ENCODE data around the gene TMEM258. TPM values are rescaled to one million over a fixed set of nuclear protein-coding genes. Genes with fewer than 3 reads are reported as not detected.

Gene TMEM258
- total and polyA plus RNA-seq, 9 of the 15 experiments (the other 6 are each of a cell fraction or from before 2014, with no cell fraction given), result 97.2 to 856 (median 231) TPM

DNA sequence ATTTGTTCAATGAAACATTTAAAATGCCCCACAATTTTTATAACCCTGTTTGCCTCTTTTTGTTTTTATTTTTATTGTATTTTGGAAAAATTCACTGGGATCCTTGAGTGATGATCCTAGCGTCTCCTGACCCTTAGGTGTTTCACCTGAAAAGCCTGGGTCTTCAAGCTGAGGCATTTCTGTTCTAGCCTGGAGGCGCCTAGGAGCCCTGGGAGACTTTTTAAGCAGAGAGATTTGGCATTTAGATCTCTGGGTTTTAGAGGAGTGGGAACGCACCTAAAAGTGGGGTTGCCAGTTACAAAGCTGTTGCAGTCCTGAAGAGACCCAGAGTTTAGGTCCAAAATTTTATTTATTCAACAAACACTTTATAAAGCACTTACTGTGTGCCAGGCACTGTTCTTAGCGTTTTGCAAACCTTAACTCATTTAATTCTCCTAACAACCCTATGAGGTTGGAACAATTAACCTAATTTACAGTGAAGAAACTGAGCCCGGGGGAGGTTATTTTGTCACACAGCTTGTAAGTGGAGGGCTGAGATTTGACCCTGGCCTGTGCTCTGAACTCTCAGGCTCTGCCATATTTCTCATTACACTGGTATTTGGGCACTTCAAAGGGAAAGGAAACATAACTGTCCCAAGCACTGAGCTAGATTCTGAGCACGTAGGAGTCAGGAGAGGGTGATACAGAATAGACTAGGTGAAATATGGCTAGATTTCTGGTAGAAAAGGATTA, 25.2 kb upstream of the TMEM258 start:
- Histone ChIP-seq H4K20me1 (replicated peaks; ENCODE audit: control insufficient read depth, insufficient read depth, low read length) (no peaks in the 10 kb centered on the region), H3K4me1 (replicated peaks in 1 of 2; ENCODE audit: control insufficient read depth in 2 of 2, insufficient read depth in 2 of 2, low read length in 2 of 2) (peaks cover 35 to 45% of the 10 kb centered on the region in 2 experiments; a peak in 4 of 5 replicates), H3K4me3 (peak overlapping the region; percentile 64), H2AFZ (ENCODE audit: low read depth, low read length) (peak overlapping the region; percentile 66; the same call in 1 of the 2 replicates), H3K79me2 (ENCODE audit: control insufficient read depth, insufficient read depth, low read length) (peaks cover 56% of the 10 kb centered on the region), H3K27ac (ENCODE audit: extremely low read depth, low read depth, low read length) (peak overlapping the region; percentile 98), H3K9ac (ENCODE audit: insufficient read depth in 1 of 2, low read depth in 2 of 2, low read length in 2 of 2) (peak overlapping the region; percentile 98 to 99; a peak in 3 of 4 replicates), H3K27me3 (ENCODE audit: control insufficient read depth in 2 of 2, insufficient read depth in 2 of 2, low read length in 2 of 2) (no peaks in the 10 kb centered on the region; a peak in 1 of 5 replicates), H3K36me3 (ENCODE audit: control insufficient read depth, insufficient read depth, low read length) (peaks cover 26% of the 10 kb centered on the region), H3K9me1 (ENCODE audit: control insufficient read depth, insufficient read depth, low read length) (no peaks in the 10 kb centered on the region), H3K9me3 (replicated peaks; ENCODE audit: control insufficient read depth, insufficient read depth, low read depth, low read length) (no peaks in the 10 kb centered on the region), H3K4me2 (ENCODE audit: insufficient read depth, low read length) (peak overlapping the region; percentile 97)
- CTCF ChIA-PET (ENCODE audit: low intra/inter-chr PET ratio), result interaction anchor here (0.6 to 0.7 kb wide), 2 partner anchors 20 to 53 kb away, joined by 3 read pairs; no protein-coding TSS in a partner anchor
- in situ Hi-C loops (cut with MboI), result no loop called here
- DNase-seq (ENCODE audit: extremely low read depth in 1 of 4, low spot score in 3 of 4) (no peak), ATAC-seq (no peak), FAIRE-seq (no peak)
- WGBS (ENCODE audit: insufficient coverage, low coverage, missing lambda C conversion rate), result 17% methylated on average over 6 of the region's 6 CpGs
- BruUV-seq (replicated peaks), result TSS peak; percentile 54
- POLR2A ChIA-PET, result interaction anchor here (0.6 to 6.8 kb wide), 12 partner anchors 13 to 149 kb away, joined by 3 to 97 read pairs (median 4); partner anchors contain the start of genes FEN1 and TMEM258
- intact Hi-C loops (cut with micrococcal nuclease), result loop anchor here (1.0 kb wide), 1 partner anchor 17 kb away; no protein-coding TSS in a partner anchor
- TF ChIP-seq, protein P1, sequence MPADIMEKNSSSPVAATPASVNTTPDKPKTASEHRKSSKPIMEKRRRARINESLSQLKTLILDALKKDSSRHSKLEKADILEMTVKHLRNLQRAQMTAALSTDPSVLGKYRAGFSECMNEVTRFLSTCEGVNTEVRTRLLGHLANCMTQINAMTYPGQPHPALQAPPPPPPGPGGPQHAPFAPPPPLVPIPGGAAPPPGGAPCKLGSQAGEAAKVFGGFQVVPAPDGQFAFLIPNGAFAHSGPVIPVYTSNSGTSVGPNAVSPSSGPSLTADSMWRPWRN (IDR thresholded peaks at IDR 0.05; ENCODE audit: low read depth), result no peak
- TF ChIP-seq ZNF24 (IDR thresholded peaks at IDR 0.05) (no peak), ZNF146 (CRISPR knock-in tag; IDR thresholded peaks at IDR 0.05; ENCODE audit: unreplicated experiment) (no peak), JUN (IDR thresholded peaks at IDR 0.05; ENCODE audit: borderline replicate concordance, low read depth, low read length) (no peak), JUN (CRISPR knock-in tag; IDR thresholded peaks at IDR 0.05; ENCODE audit: borderline replicate concordance) (no peak), ZNF695 (CRISPR knock-in tag; IDR thresholded peaks at IDR 0.05) (no peak), MCM3 (IDR thresholded peaks at IDR 0.05) (no peak), RCOR1 (IDR thresholded peaks at IDR 0.05; ENCODE audit: borderline replicate concordance in 1 of 2, low read depth in 2 of 2, low read length in 2 of 2) (no peak), ZNF444 (CRISPR knock-in tag; IDR thresholded peaks at IDR 0.05) (no peak), C11orf30 (IDR thresholded peaks at IDR 0.05; ENCODE audit: low read depth) (no peak), ZNF140 (CRISPR knock-in tag; IDR thresholded peaks at IDR 0.05) (no peak)
- TF ChIP-seq, protein P2, sequence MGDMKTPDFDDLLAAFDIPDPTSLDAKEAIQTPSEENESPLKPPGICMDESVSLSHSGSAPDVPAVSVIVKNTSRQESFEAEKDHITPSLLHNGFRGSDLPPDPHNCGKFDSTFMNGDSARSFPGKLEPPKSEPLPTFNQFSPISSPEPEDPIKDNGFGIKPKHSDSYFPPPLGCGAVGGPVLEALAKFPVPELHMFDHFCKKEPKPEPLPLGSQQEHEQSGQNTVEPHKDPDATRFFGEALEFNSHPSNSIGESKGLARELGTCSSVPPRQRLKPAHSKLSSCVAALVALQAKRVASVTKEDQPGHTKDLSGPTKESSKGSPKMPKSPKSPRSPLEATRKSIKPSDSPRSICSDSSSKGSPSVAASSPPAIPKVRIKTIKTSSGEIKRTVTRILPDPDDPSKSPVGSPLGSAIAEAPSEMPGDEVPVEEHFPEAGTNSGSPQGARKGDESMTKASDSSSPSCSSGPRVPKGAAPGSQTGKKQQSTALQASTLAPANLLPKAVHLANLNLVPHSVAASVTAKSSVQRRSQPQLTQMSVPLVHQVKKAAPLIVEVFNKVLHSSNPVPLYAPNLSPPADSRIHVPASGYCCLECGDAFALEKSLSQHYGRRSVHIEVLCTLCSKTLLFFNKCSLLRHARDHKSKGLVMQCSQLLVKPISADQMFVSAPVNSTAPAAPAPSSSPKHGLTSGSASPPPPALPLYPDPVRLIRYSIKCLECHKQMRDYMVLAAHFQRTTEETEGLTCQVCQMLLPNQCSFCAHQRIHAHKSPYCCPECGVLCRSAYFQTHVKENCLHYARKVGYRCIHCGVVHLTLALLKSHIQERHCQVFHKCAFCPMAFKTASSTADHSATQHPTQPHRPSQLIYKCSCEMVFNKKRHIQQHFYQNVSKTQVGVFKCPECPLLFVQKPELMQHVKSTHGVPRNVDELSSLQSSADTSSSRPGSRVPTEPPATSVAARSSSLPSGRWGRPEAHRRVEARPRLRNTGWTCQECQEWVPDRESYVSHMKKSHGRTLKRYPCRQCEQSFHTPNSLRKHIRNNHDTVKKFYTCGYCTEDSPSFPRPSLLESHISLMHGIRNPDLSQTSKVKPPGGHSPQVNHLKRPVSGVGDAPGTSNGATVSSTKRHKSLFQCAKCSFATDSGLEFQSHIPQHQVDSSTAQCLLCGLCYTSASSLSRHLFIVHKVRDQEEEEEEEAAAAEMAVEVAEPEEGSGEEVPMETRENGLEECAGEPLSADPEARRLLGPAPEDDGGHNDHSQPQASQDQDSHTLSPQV (IDR thresholded peaks at IDR 0.05), result peak; percentile 13; the same call in 1 of the 2 replicates
- TF ChIP-seq, protein P3, sequence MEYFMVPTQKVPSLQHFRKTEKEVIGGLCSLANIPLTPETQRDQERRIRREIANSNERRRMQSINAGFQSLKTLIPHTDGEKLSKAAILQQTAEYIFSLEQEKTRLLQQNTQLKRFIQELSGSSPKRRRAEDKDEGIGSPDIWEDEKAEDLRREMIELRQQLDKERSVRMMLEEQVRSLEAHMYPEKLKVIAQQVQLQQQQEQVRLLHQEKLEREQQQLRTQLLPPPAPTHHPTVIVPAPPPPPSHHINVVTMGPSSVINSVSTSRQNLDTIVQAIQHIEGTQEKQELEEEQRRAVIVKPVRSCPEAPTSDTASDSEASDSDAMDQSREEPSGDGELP (CRISPR knock-in tag; IDR thresholded peaks at IDR 0.05; ENCODE audit: borderline replicate concordance), result no peak

Data from K562 (cell line).